ENCODE data around the gene MXI1. TPM values are rescaled to one million over a fixed set of nuclear protein-coding genes. Genes with fewer than 3 reads are reported as not detected.
A peak's percentile ranks its signal among the peaks of the same experiment; 100 is the strongest.

MXI1 gene
- total RNA-seq, 2 experiments from 2014 or later: 47.9 to 48.2 TPM

DNA sequence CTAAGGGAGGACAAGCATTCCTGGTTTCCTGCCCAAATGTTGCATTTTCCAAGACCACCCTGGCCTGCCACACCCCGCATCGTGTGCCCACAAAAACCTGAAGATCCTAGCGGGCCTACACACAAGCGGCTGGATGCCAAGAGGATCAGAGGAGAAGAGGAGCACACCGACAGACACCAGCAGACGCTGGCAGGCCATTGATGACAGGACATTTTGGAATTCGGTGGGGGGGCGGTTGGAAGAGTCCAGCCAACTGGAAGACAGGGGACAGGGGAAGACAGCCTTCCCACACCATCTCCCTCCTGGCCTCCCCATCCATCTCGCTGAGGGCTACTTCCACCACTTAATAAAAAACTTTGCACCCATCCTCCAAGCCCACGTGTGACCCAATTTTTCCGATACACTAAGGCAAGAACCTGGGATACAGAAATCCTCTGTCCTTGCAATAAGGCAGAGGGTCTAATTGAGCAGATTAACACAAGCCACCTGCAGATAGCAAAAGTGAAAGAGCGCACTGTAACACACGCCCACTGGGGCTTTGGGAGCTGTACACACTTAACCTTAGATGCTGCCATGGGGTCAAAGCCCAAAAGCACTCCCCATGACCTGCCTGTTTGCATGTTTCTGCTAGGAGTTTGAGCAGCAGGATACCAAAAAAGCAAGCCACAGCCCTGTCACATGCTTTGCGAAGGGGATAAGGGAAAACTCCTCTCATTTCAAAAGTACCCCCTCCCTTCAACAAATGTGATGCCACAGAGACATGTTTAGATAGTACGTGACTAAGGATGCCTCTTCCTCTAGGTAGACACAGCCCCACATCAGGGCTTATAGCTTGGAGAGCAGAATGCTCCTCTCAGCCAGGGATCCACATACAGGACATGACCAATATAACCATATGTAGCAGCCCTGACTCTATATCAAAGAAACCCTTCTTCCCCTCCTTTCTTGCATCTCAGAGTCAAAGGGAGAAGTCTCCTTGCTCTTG, 110.8 kb downstream of the MXI1 start:
- peaks cover 6% of the 10 kb centered on the region for H3K4me1 Mint-ChIP-seq (ENCODE audit: low read depth)
- no peak for TF ChIP-seq CTCF (IDR thresholded peaks at IDR 0.05)
- H3K27me3 Mint-ChIP-seq: peaks cover 6% of the 10 kb centered on the region
- ChIA-PET POLR2A (no interaction called here), CTCF (interaction anchor here (0.9 kb wide), 1 partner anchor 282 kb away, joined by 3 read pairs; no protein-coding TSS in a partner anchor)
- H3K27ac Mint-ChIP-seq: no peak overlapping the region
- DNase-seq (peak; percentile 35), ATAC-seq (peak; percentile 56)
- H3K9me3 Mint-ChIP-seq: peaks cover 4% of the 10 kb centered on the region
- H3K4me3 Mint-ChIP-seq: no peak overlapping the region
- intact Hi-C loops (cut with micrococcal nuclease): no loop called here
- H3K36me3 Mint-ChIP-seq (ENCODE audit: low read depth): no peaks in the 10 kb centered on the region

- intact Hi-C loops (cut with micrococcal nuclease): no loop called here
- Mint-ChIP-seq H3K27ac (no peak overlapping the region), H3K4me3 (no peak overlapping the region), H3K27me3 (peaks cover 1% of the 10 kb centered on the region), H3K36me3 (ENCODE audit: low read depth) (no peaks in the 10 kb centered on the region), H3K4me1 (ENCODE audit: low read depth) (peaks cover 27% of the 10 kb centered on the region), H3K9me3 (peaks cover 4% of the 10 kb centered on the region)
- ATAC-seq: no peak
- DNase-seq: no peak
- TF ChIP-seq CTCF (IDR thresholded peaks at IDR 0.05): no peak
- ChIA-PET POLR2A (interaction anchor here (0.7 kb wide), 1 partner anchor 14 kb away, joined by 3 read pairs; no protein-coding TSS in a partner anchor), CTCF (no interaction called here)
These were observed 114.6 kb downstream of the MXI1 start for GRCh38 chr10:110321869-110322620.

GRCh38 chr10:110323503-110323902, 116.1 kb downstream of the MXI1 start:
- ChIA-PET CTCF (interaction anchor here (0.7 to 1.3 kb wide), 9 partner anchors 11 to 225 kb away, joined by 3 to 6 read pairs (median 3); partner anchors contain the start of gene SMNDC1), POLR2A (interaction anchor here (0.7 kb wide), 2 partner anchors 22 to 724 kb away, joined by 3 read pairs; no protein-coding TSS in a partner anchor)
- Mint-ChIP-seq H3K27ac (no peak overlapping the region), H3K27me3 (peaks cover 1% of the 10 kb centered on the region), H3K9me3 (peaks cover 4% of the 10 kb centered on the region), H3K36me3 (ENCODE audit: low read depth) (no peaks in the 10 kb centered on the region), H3K4me3 (no peak overlapping the region), H3K4me1 (ENCODE audit: low read depth) (peaks cover 26% of the 10 kb centered on the region)
- no peak for TF ChIP-seq CTCF (IDR thresholded peaks at IDR 0.05)
- no peak for DNase-seq
- no peak for ATAC-seq
- intact Hi-C loops (cut with micrococcal nuclease): no loop called here

DNA sequence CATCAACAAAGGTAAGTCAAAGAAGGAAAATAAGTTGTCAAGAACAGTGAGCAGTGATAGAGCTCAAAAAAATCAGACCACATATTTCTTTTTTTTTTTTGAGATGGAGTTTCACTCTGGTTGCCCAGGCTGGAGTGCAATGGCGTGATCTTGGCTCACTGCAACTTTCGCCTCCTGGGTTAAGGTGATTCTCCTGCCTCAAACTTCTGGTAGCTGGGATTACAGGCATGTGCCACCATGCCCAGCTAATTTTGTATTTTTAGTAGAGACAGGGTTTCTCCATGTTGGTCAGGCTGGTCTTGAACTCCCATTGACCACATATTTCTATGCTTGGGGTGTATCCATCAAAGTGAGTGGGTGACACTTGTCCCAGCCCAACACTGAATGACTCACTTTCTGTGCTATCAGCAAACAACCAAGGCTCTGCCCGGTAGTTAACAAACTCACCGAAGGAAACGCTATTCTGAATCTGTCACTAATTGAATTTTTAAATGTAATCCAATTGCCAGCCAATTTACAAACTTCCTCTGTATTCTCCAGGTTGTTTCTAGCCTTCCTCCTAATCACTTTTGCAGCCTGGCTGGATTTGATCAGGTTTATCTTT, 116.9 kb downstream of the MXI1 start:
- Mint-ChIP-seq H3K9me3 (peaks cover 4% of the 10 kb centered on the region), H3K36me3 (ENCODE audit: low read depth) (no peaks in the 10 kb centered on the region), H3K27ac (peak overlapping the region; percentile 68), H3K4me3 (no peak overlapping the region), H3K27me3 (peaks cover 1% of the 10 kb centered on the region), H3K4me1 (ENCODE audit: low read depth) (peaks cover 25% of the 10 kb centered on the region)
- ChIA-PET POLR2A (interaction anchor here (0.7 to 1.3 kb wide), 5 partner anchors 10 to 725 kb away, joined by 3 to 4 read pairs (median 3); no protein-coding TSS in a partner anchor), CTCF (interaction anchor here (0.8 to 2.5 kb wide), 6 partner anchors 10 to 224 kb away, joined by 3 to 8 read pairs (median 4); partner anchors contain the start of gene SMNDC1)
- intact Hi-C loops (cut with micrococcal nuclease): no loop called here
- ATAC-seq (peak; percentile 60), DNase-seq (no peak)
- no peak for TF ChIP-seq CTCF (IDR thresholded peaks at IDR 0.05)
